OCI-LY1 (cell line): ENCODE results near the gene PTGIR.

Experiments
- H2AFZ ChIP-seq: fragments of 200-600 bp; sonication (generic), shearing (Covaris generic); 2 replicates; pipeline ENCODE4 v1.6.0; 2014; ENCODE audit warnings: antibody characterized with exemption, mild to moderate bottlenecking, low read length
- H3F3A ChIP-seq: fragments of 200-600 bp; sonication (generic), shearing (Covaris generic); 2 replicates; pipeline ENCODE4 v1.6.0; 2014; ENCODE audit warnings: mild to moderate bottlenecking, antibody characterized with exemption, low read length, moderate library complexity; ENCODE audit not compliant: insufficient read depth
- H3K27ac ChIP-seq: fragments of 200-600 bp; sonication (generic); 2 replicates; pipeline ENCODE4 v1.5.1; 2014; ENCODE audit warnings: low read length, mixed run types, mild to moderate bottlenecking, low read depth; ENCODE audit not compliant: poor library complexity, severe bottlenecking
- H3K27me3 ChIP-seq: fragments of 200-600 bp; sonication (generic); 2 replicates; pipeline ENCODE4 v1.6.0; 2014; ENCODE audit warnings: antibody characterized with exemption, mild to moderate bottlenecking, low read length, moderate library complexity; ENCODE audit not compliant: insufficient read depth
- H3K36me3 ChIP-seq: fragments of 200-600 bp; sonication (generic); 2 replicates; pipeline ENCODE4 v1.6.1; 2014; ENCODE audit warnings: mild to moderate bottlenecking, antibody characterized with exemption, low read length, moderate library complexity, mixed read lengths; ENCODE audit not compliant: insufficient read depth
- H3K4me1 ChIP-seq: fragments of 200-600 bp; sonication (generic); 2 replicates; pipeline ENCODE4 v1.5.1; 2014; ENCODE audit warnings: mild to moderate bottlenecking, low read length, moderate library complexity; ENCODE audit not compliant: insufficient read depth, severe bottlenecking
- H3K4me2 ChIP-seq: fragments of 200-600 bp; sonication (generic), shearing (Covaris generic); 2 replicates; pipeline ENCODE4 v1.6.1; 2014; ENCODE audit warnings: low read length
- H3K4me3 ChIP-seq: fragments of 200-600 bp; sonication (generic); 2 replicates; pipeline ENCODE4 v1.5.1; 2014; ENCODE audit warnings: low read length, low read depth, mild to moderate bottlenecking, mixed read lengths; ENCODE audit not compliant: poor library complexity, severe bottlenecking
- H3K79me2 ChIP-seq: fragments of 200-600 bp; shearing (Covaris generic); 2 replicates; pipeline ENCODE4 v1.6.1; 2016; ENCODE audit warnings: mixed run types, low read length, mixed read lengths; ENCODE audit not compliant: insufficient read depth
- H3K9ac ChIP-seq: fragments of 200-600 bp; sonication (generic), shearing (Covaris generic); 2 replicates; pipeline ENCODE4 v1.6.1; 2014; ENCODE audit warnings: mild to moderate bottlenecking, low read length, mixed read lengths
- H3K9me2 ChIP-seq: fragments of 200-600 bp; sonication (generic), shearing (Covaris generic); 2 replicates; pipeline ENCODE4 v1.6.1; 2014; ENCODE audit warnings: low read depth, mild to moderate bottlenecking, low read length, mixed read lengths
- H3K9me3 ChIP-seq: fragments of 200-600 bp; shearing (Covaris generic); 2 replicates; pipeline ENCODE4 v1.6.1; 2014; ENCODE audit warnings: low read length, mixed read lengths
- H4K20me1 ChIP-seq: fragments of 200-600 bp; sonication (generic), shearing (Covaris generic); 2 replicates; pipeline ENCODE4 v1.6.0; 2016; ENCODE audit warnings: mild to moderate bottlenecking, low read length; ENCODE audit not compliant: insufficient read depth
- EZH2 ChIP-seq: fragments of 200-600 bp; sonication (generic), shearing (Covaris generic); IDR thresholded peaks from 2 replicates; pipeline ENCODE4 v1.8.0; 2017; ENCODE audit warnings: borderline replicate concordance, mixed run types, mild to moderate bottlenecking, antibody characterized with exemption, low read length, moderate library complexity, mixed read lengths
- TF ChIP-seq, protein P1 (sequence below): fragments of 200-600 bp; sonication (generic), shearing (Covaris generic); IDR thresholded peaks from 2 replicates; pipeline ENCODE4 v1.5.1; 2017; ENCODE audit warnings: mild to moderate bottlenecking, antibody characterized with exemption, low read length, moderate library complexity, mixed read lengths

The PTGIR gene

GRCh38 chr19:46637224-46637623 lies 12.3 kb upstream of the PTGIR start:
- no peak overlapping the region for H3K9ac ChIP-seq
- TF ChIP-seq, protein P1, sequence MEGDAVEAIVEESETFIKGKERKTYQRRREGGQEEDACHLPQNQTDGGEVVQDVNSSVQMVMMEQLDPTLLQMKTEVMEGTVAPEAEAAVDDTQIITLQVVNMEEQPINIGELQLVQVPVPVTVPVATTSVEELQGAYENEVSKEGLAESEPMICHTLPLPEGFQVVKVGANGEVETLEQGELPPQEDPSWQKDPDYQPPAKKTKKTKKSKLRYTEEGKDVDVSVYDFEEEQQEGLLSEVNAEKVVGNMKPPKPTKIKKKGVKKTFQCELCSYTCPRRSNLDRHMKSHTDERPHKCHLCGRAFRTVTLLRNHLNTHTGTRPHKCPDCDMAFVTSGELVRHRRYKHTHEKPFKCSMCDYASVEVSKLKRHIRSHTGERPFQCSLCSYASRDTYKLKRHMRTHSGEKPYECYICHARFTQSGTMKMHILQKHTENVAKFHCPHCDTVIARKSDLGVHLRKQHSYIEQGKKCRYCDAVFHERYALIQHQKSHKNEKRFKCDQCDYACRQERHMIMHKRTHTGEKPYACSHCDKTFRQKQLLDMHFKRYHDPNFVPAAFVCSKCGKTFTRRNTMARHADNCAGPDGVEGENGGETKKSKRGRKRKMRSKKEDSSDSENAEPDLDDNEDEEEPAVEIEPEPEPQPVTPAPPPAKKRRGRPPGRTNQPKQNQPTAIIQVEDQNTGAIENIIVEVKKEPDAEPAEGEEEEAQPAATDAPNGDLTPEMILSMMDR = no peak
- TF ChIP-seq EZH2 = no peak
- H3F3A ChIP-seq = peaks cover 4% of the 10 kb centered on the region; the same call in 1 of the 2 replicates
- H2AFZ ChIP-seq = no peak overlapping the region
- H3K9me3 ChIP-seq = no peaks in the 10 kb centered on the region
- H3K36me3 ChIP-seq = no peaks in the 10 kb centered on the region
- H3K79me2 ChIP-seq = no peaks in the 10 kb centered on the region
- no peaks in the 10 kb centered on the region for H3K9me2 ChIP-seq
- H3K4me1 ChIP-seq = peaks cover 35% of the 10 kb centered on the region
- H3K27me3 ChIP-seq = peaks cover 2% of the 10 kb centered on the region
- H4K20me1 ChIP-seq = no peaks in the 10 kb centered on the region
- H3K27ac ChIP-seq = no peak overlapping the region
- H3K4me3 ChIP-seq = no peak overlapping the region
- no peak overlapping the region for H3K4me2 ChIP-seq

DNA sequence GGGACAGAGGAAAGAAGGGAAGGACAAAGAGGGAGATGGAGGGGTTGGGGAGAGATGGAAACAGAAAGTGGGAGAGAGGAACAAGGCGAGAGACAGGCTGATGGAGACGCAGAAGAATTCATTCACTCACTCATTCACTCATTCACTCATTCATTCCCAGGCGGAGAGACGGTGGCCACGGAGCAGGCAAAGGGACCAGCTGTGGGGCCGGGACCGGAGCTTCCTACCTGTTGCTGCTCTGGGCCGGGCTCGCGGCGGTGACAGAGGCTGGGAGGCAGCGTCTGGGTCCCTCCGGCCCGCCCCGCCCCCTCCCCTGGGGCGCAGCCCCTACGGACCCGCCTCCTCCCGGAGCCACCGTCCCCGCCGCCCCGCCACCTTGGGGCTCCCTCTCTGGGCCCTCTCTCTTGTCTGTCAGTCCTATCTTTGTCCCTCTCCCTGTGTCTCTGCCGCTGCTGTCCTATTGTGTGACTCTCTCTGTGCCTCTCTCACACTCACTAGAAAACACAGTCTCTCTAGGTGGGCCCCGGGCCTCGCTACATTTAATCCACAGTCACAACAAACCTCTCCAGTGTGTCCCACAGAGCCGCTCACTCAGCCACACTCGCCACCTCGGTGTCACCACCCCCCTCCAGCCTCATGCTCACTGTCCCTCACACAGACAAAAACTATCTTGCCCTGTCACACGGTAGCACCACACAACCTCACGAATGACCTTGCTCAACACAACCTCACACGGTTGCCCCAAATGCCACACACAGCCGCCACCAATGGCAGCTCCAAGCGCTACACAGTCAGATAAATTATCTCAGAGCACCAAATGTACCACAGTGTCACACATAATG lies 11.3 kb upstream of the PTGIR start, which contains the start of gene GNG8:
Gene GNG8 (minus strand): TSS at position 283 of the 842 bp plus-strand sequence. CDS start 1,520 bp downstream, outside the sequence.
- no peak within 1 kb of the TSS for H3K9ac ChIP-seq
- H3K9me3 ChIP-seq = no peaks in the 10 kb centered on the region
- no peaks in the 10 kb centered on the region for H3K36me3 ChIP-seq

DNA sequence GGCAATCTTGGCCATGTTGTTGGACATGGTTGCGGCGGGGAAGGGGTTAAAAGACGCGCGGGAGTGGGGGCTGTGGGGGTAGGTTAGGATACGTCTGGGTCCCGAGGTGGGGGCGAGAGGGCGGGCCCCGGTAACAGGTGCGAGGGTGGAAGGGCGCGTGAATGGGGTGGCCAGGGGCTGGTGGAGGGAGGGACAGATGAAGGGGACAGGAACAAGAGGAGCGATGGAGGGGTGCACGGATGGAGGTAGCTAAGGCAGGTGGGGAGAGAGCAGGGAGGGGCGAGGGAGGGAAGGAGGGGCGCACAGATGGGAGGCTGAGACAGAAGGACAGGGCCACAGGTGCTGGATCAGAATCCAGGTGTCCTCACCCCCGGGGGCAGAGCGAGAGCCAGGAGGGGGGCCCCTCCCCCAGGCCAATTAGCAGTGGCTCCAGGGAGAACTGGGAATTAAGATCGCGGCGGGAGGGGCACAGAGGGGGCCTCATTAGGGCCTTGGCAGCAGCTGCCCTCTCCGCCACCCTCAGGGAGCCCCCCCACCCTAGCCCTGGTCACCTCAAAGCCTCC lies 9.8 kb upstream of the PTGIR start:
- Histone ChIP-seq H4K20me1 (no peaks in the 10 kb centered on the region), H3K4me1 (peaks cover 33% of the 10 kb centered on the region), H3K27me3 (peaks cover 6% of the 10 kb centered on the region), H3K9ac (no peak overlapping the region), H3K4me2 (no peak overlapping the region), H3K9me2 (no peaks in the 10 kb centered on the region), H3K36me3 (no peaks in the 10 kb centered on the region), H3K27ac (no peak overlapping the region), H3K4me3 (no peak overlapping the region), H3F3A (peaks cover 4% of the 10 kb centered on the region; the same call in 1 of the 2 replicates), H2AFZ (no peak overlapping the region), H3K79me2 (no peaks in the 10 kb centered on the region), H3K9me3 (no peaks in the 10 kb centered on the region)
- TF ChIP-seq, protein P1 = no peak

More for the DNA sequence above, 11.3 kb upstream of the PTGIR start, which contains the start of gene GNG8:
- Histone ChIP-seq H3K9me2 (no peaks in the 10 kb centered on the region), H3K4me3 (no peak within 1 kb of the TSS), H3F3A (peaks cover 4% of the 10 kb centered on the region; the same call in 1 of the 2 replicates), H4K20me1 (no peaks in the 10 kb centered on the region), H2AFZ (no peak within 1 kb of the TSS), H3K27me3 (peaks cover 4% of the 10 kb centered on the region), H3K4me2 (no peak within 1 kb of the TSS), H3K27ac (no peak within 1 kb of the TSS), H3K4me1 (peaks cover 35% of the 10 kb centered on the region), H3K79me2 (no peaks in the 10 kb centered on the region)
- TF ChIP-seq EZH2 = no peak
- TF ChIP-seq, protein P1 = no peak
